WTC11 (cell line): ENCODE data around the gene MTPN. TPM values are rescaled to one million over a fixed set of nuclear protein-coding genes. Genes with fewer than 3 reads are reported as not detected.
A peak's percentile ranks its signal among the peaks of the same experiment; 100 is the strongest.

Source experiments
- ATAC-seq: fragments of 200-7000 bp; cut with Tn5 transposase; 2 replicates; pipeline ENCODE4 v1.10.0; 2021; ENCODE audit warnings: mild to moderate bottlenecking, moderate library complexity
- CTCF ChIA-PET: fragments of 300-600 bp; sonication (Branson Sonifier 250); formaldehyde crosslinking; loops from one replicate; lab custom pipeline; 2021; ENCODE audit warnings: antibody characterized with exemption; lab: Charles Lee
- POLR2A ChIA-PET: fragments of 350-600 bp; sonication (Branson Sonifier 250); formaldehyde crosslinking; loops from one replicate; lab custom pipeline; 2021; ENCODE audit warnings: antibody characterized with exemption; lab: Charles Lee
- DNase-seq: peaks from one replicate; pipeline ENCODE4 v3.0.0; 2021; ENCODE audit warnings: low spot score
- H3K27ac Mint-ChIP-seq: 2 replicates; pipeline ENCODE4 v1.8.0; 2021; ENCODE audit warnings: mixed read lengths
- H3K27me3 Mint-ChIP-seq: 2 replicates; pipeline ENCODE4 v1.8.0; 2021; ENCODE audit warnings: low read depth, mild to moderate bottlenecking, moderate library complexity, mixed read lengths
- H3K36me3 Mint-ChIP-seq: 2 replicates; pipeline ENCODE4 v1.8.0; 2021; ENCODE audit warnings: mixed read lengths
- H3K4me1 Mint-ChIP-seq: 2 replicates; pipeline ENCODE4 v1.8.0; 2022; ENCODE audit warnings: mixed read lengths
- H3K4me3 Mint-ChIP-seq: 2 replicates; pipeline ENCODE4 v1.8.0; 2021; ENCODE audit warnings: mild to moderate bottlenecking, moderate library complexity, mixed read lengths
- H3K9me3 Mint-ChIP-seq: 2 replicates; pipeline ENCODE4 v1.8.0; 2021; ENCODE audit warnings: mixed read lengths
- ELF4 ChIP-seq: sonication (generic); formaldehyde crosslinking; IDR thresholded peaks from 2 replicates; pipeline ENCODE4 v1.8.1; 2022; ENCODE audit warnings: low read depth, mild to moderate bottlenecking, moderate library complexity, missing genetic modification reagents
- ESRRA ChIP-seq: sonication (generic); formaldehyde crosslinking; IDR thresholded peaks from 2 replicates; pipeline ENCODE4 v1.8.1; 2022; ENCODE audit warnings: mild to moderate bottlenecking, missing genetic modification reagents, borderline replicate concordance
- FOXK1 ChIP-seq: sonication (generic); formaldehyde crosslinking; IDR thresholded peaks from 2 replicates; pipeline ENCODE4 v1.8.0; 2022; ENCODE audit warnings: mild to moderate bottlenecking, moderate library complexity, missing genetic modification reagents
- GRHL2 ChIP-seq: fragments of 250-450 bp; sonication (Bioruptor Pico); IDR thresholded peaks from 2 replicates; pipeline ENCODE4 v1.8.0; 2022; ENCODE audit warnings: mild to moderate bottlenecking, moderate library complexity; ENCODE audit not compliant: insufficient replicate concordance, severe bottlenecking
- IRF2 ChIP-seq: sonication (generic); formaldehyde crosslinking; IDR thresholded peaks from 2 replicates; pipeline ENCODE4 v1.8.0; 2022; ENCODE audit warnings: low read depth, missing genetic modification reagents, borderline replicate concordance
- KAT7 ChIP-seq: sonication (generic); formaldehyde crosslinking; IDR thresholded peaks from 2 replicates; pipeline ENCODE4 v1.8.1; 2023; ENCODE audit warnings: missing genetic modification reagents, mild to moderate bottlenecking, borderline replicate concordance
- MXD4 ChIP-seq: fragments of 250-450 bp; sonication (Bioruptor Pico); IDR thresholded peaks from 2 replicates; pipeline ENCODE4 v1.8.0; 2021; ENCODE audit warnings: mild to moderate bottlenecking, moderate library complexity, borderline replicate concordance
- MYBL2 ChIP-seq: sonication (generic); formaldehyde crosslinking; IDR thresholded peaks from 2 replicates; pipeline ENCODE4 v1.8.1; 2023; ENCODE audit warnings: mild to moderate bottlenecking, moderate library complexity, missing genetic modification reagents
- NFYB ChIP-seq: sonication (generic); formaldehyde crosslinking; conservative IDR thresholded peaks from 2 replicates; pipeline ENCODE4 v1.8.0; 2022; ENCODE audit warnings: low read depth, missing genetic modification reagents
- PRRX2 ChIP-seq: fragments of 250-450 bp; sonication (Bioruptor Pico); IDR thresholded peaks from 2 replicates; pipeline ENCODE4 v1.8.0; 2021; ENCODE audit warnings: mild to moderate bottlenecking
- RELA ChIP-seq: sonication (generic); formaldehyde crosslinking; IDR thresholded peaks from 2 replicates; pipeline ENCODE4 v1.8.1; 2022; ENCODE audit warnings: missing genetic modification reagents, mild to moderate bottlenecking, borderline replicate concordance
- RORB ChIP-seq: fragments of 250-450 bp; sonication (Bioruptor Pico); IDR thresholded peaks from 2 replicates; pipeline ENCODE4 v1.9.0; 2021; ENCODE audit warnings: mild to moderate bottlenecking
- SMAD4 ChIP-seq: sonication (generic); formaldehyde crosslinking; IDR thresholded peaks from 2 replicates; pipeline ENCODE4 v1.8.0; 2022; ENCODE audit warnings: mild to moderate bottlenecking, missing genetic modification reagents
- ZNF396 ChIP-seq: fragments of 250-450 bp; sonication (Bioruptor Pico); IDR thresholded peaks from 2 replicates; pipeline ENCODE4 v1.8.0; 2021; ENCODE audit warnings: mild to moderate bottlenecking, moderate library complexity, borderline replicate concordance
- ZNF416 ChIP-seq: fragments of 250-450 bp; sonication (Bioruptor Pico); IDR thresholded peaks from 2 replicates; pipeline ENCODE4 v1.9.0; 2021; ENCODE audit warnings: mild to moderate bottlenecking, inconsistent platforms
- total RNA-seq: library from RNA; stranded (reverse); gene quantifications from 3 replicates; pipeline ENCODE4 v1.2.3, GENCODE V29; 2021
- TF ChIP-seq, protein P1 (sequence below): sonication (generic); formaldehyde crosslinking; IDR thresholded peaks from 2 replicates; pipeline ENCODE4 v1.8.1; 2022; ENCODE audit warnings: low read depth, mild to moderate bottlenecking, moderate library complexity, missing genetic modification reagents, borderline replicate concordance
- TF ChIP-seq, protein P2 (sequence below): sonication (generic); formaldehyde crosslinking; IDR thresholded peaks from 2 replicates; pipeline ENCODE4 v1.8.1; 2023; ENCODE audit warnings: mild to moderate bottlenecking, missing genetic modification reagents, moderate library complexity
- TF ChIP-seq, protein P3 (sequence below): sonication (generic); formaldehyde crosslinking; IDR thresholded peaks from 2 replicates; pipeline ENCODE4 v1.8.0; 2022; ENCODE audit warnings: mild to moderate bottlenecking, missing genetic modification reagents
- TF ChIP-seq, protein P4 (sequence below): sonication (generic); formaldehyde crosslinking; conservative IDR thresholded peaks from 2 replicates; pipeline ENCODE4 v1.8.1; 2023; ENCODE audit warnings: mild to moderate bottlenecking, low read depth, missing genetic modification reagents, moderate library complexity
- TF ChIP-seq, protein P5 (sequence below): fragments of 250-450 bp; sonication (Bioruptor Pico); IDR thresholded peaks from 2 replicates; pipeline ENCODE4 v1.9.0; 2021; ENCODE audit warnings: mild to moderate bottlenecking
- TF ChIP-seq, protein P6 (sequence below): sonication (generic); formaldehyde crosslinking; IDR thresholded peaks from 2 replicates; pipeline ENCODE4 v1.8.0; 2022; ENCODE audit warnings: mild to moderate bottlenecking, missing genetic modification reagents
- TF ChIP-seq, protein P7 (sequence below): sonication (generic); formaldehyde crosslinking; IDR thresholded peaks from 2 replicates; pipeline ENCODE4 v1.8.0; 2023; ENCODE audit warnings: mild to moderate bottlenecking, missing genetic modification reagents

Gene MTPN
- total RNA-seq, 1 experiment from 2014 or later: 92.5 TPM

DNA sequence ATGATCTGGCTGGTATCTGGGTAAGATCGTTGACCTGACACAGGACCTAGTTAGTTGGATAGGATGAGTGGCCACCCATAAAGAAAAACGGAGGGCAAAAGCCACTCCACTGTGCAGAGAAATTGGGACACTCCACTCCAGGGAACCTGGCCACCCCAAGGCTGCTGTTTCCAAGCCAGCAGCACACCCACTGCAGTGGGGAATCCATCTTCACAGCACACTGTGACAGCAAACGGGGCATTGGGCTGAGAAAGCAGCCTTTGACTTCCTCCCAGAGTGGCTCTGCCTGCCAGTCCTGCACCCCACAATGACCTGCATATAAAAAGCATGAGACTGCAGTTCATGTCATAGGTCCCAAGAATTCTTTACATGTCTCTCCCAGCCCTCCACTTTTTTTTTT is 52.9 kb downstream of the MTPN start:
- Mint-ChIP-seq H3K36me3 (peaks cover 3% of the 10 kb centered on the region; the same call in 1 of the 2 replicates), H3K27me3 (no peaks in the 10 kb centered on the region), H3K4me3 (no peak overlapping the region), H3K27ac (0 out of 2 replicates have a peak overlapping the region, but pooled peaks have one; percentile 17), H3K9me3 (peaks cover 4% of the 10 kb centered on the region; the same call in 1 of the 2 replicates), H3K4me1 (peaks cover 6% of the 10 kb centered on the region; the same call in 1 of the 2 replicates)
- DNase-seq (no peak), ATAC-seq (no peak)
- ChIA-PET CTCF (no interaction called here), POLR2A (no interaction called here)
- no peak for TF ChIP-seq ZNF416 (CRISPR knock-in tag)
- TF ChIP-seq RELA (CRISPR knock-in tag): no peak
- TF ChIP-seq ESRRA (CRISPR knock-in tag): no peak
- TF ChIP-seq, protein P1, sequence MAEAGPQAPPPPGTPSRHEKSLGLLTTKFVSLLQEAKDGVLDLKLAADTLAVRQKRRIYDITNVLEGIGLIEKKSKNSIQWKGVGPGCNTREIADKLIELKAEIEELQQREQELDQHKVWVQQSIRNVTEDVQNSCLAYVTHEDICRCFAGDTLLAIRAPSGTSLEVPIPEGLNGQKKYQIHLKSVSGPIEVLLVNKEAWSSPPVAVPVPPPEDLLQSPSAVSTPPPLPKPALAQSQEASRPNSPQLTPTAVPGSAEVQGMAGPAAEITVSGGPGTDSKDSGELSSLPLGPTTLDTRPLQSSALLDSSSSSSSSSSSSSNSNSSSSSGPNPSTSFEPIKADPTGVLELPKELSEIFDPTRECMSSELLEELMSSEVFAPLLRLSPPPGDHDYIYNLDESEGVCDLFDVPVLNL (CRISPR knock-in tag): no peak
- no peak for TF ChIP-seq MYBL2 (CRISPR knock-in tag)
- no peak for TF ChIP-seq FOXK1
- TF ChIP-seq KAT7 (CRISPR knock-in tag): no peak
- no peak for TF ChIP-seq NFYB (CRISPR knock-in tag)
- no peak for TF ChIP-seq SMAD4 (CRISPR knock-in tag)
- TF ChIP-seq PRRX2 (CRISPR knock-in tag): no peak
- TF ChIP-seq, protein P2, sequence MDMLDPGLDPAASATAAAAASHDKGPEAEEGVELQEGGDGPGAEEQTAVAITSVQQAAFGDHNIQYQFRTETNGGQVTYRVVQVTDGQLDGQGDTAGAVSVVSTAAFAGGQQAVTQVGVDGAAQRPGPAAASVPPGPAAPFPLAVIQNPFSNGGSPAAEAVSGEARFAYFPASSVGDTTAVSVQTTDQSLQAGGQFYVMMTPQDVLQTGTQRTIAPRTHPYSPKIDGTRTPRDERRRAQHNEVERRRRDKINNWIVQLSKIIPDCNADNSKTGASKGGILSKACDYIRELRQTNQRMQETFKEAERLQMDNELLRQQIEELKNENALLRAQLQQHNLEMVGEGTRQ: no peak
- TF ChIP-seq IRF2 (CRISPR knock-in tag): no peak
- TF ChIP-seq, protein P3, sequence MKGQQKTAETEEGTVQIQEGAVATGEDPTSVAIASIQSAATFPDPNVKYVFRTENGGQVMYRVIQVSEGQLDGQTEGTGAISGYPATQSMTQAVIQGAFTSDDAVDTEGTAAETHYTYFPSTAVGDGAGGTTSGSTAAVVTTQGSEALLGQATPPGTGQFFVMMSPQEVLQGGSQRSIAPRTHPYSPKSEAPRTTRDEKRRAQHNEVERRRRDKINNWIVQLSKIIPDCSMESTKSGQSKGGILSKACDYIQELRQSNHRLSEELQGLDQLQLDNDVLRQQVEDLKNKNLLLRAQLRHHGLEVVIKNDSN (CRISPR knock-in tag): no peak
- no peak for TF ChIP-seq MXD4
- TF ChIP-seq RORB (CRISPR knock-in tag): no peak
- TF ChIP-seq, protein P4, sequence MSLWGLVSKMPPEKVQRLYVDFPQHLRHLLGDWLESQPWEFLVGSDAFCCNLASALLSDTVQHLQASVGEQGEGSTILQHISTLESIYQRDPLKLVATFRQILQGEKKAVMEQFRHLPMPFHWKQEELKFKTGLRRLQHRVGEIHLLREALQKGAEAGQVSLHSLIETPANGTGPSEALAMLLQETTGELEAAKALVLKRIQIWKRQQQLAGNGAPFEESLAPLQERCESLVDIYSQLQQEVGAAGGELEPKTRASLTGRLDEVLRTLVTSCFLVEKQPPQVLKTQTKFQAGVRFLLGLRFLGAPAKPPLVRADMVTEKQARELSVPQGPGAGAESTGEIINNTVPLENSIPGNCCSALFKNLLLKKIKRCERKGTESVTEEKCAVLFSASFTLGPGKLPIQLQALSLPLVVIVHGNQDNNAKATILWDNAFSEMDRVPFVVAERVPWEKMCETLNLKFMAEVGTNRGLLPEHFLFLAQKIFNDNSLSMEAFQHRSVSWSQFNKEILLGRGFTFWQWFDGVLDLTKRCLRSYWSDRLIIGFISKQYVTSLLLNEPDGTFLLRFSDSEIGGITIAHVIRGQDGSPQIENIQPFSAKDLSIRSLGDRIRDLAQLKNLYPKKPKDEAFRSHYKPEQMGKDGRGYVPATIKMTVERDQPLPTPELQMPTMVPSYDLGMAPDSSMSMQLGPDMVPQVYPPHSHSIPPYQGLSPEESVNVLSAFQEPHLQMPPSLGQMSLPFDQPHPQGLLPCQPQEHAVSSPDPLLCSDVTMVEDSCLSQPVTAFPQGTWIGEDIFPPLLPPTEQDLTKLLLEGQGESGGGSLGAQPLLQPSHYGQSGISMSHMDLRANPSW (CRISPR knock-in tag): no peak
- no peak for TF ChIP-seq GRHL2 (CRISPR knock-in tag)
- TF ChIP-seq, protein P5, sequence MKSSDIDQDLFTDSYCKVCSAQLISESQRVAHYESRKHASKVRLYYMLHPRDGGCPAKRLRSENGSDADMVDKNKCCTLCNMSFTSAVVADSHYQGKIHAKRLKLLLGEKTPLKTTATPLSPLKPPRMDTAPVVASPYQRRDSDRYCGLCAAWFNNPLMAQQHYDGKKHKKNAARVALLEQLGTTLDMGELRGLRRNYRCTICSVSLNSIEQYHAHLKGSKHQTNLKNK (CRISPR knock-in tag): no peak
- TF ChIP-seq ELF4: no peak
- TF ChIP-seq, protein P6, sequence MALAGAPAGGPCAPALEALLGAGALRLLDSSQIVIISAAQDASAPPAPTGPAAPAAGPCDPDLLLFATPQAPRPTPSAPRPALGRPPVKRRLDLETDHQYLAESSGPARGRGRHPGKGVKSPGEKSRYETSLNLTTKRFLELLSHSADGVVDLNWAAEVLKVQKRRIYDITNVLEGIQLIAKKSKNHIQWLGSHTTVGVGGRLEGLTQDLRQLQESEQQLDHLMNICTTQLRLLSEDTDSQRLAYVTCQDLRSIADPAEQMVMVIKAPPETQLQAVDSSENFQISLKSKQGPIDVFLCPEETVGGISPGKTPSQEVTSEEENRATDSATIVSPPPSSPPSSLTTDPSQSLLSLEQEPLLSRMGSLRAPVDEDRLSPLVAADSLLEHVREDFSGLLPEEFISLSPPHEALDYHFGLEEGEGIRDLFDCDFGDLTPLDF (CRISPR knock-in tag): no peak

DNA sequence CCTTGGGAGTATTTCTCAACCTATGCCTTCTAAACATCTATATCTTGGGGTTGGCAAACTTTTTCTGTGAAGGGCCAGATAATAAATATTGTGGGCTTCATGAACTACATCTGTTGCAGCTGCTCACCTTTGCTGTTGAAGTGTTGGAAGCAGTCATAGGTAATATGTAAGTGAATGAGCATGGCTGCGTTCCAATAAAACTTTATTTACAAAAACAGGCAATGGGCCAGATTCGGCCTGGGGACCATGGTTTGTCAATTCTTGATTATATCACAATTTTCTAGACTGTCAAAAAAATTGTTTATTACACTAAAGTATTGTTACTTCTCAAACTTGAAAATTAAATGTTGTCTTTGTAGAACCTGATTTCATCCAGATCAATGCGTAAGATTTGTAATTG is 54.9 kb downstream of the MTPN start:
- POLR2A ChIA-PET: no interaction called here
- no peak overlapping the region for H3K27ac Mint-ChIP-seq
- CTCF ChIA-PET: no interaction called here
- peaks cover 4% of the 10 kb centered on the region; the same call in 1 of the 2 replicates for H3K9me3 Mint-ChIP-seq
- ATAC-seq (no peak), DNase-seq (no peak)
- H3K4me3 Mint-ChIP-seq: no peak overlapping the region
- H3K27me3 Mint-ChIP-seq: no peaks in the 10 kb centered on the region
- H3K4me1 Mint-ChIP-seq: peaks cover 6% of the 10 kb centered on the region; the same call in 1 of the 2 replicates
- no peaks in the 10 kb centered on the region for H3K36me3 Mint-ChIP-seq
- TF ChIP-seq ZNF396 (no peak), MYBL2 (CRISPR knock-in tag) (no peak)
- TF ChIP-seq, protein P5 (CRISPR knock-in tag): no peak
- TF ChIP-seq, protein P7, sequence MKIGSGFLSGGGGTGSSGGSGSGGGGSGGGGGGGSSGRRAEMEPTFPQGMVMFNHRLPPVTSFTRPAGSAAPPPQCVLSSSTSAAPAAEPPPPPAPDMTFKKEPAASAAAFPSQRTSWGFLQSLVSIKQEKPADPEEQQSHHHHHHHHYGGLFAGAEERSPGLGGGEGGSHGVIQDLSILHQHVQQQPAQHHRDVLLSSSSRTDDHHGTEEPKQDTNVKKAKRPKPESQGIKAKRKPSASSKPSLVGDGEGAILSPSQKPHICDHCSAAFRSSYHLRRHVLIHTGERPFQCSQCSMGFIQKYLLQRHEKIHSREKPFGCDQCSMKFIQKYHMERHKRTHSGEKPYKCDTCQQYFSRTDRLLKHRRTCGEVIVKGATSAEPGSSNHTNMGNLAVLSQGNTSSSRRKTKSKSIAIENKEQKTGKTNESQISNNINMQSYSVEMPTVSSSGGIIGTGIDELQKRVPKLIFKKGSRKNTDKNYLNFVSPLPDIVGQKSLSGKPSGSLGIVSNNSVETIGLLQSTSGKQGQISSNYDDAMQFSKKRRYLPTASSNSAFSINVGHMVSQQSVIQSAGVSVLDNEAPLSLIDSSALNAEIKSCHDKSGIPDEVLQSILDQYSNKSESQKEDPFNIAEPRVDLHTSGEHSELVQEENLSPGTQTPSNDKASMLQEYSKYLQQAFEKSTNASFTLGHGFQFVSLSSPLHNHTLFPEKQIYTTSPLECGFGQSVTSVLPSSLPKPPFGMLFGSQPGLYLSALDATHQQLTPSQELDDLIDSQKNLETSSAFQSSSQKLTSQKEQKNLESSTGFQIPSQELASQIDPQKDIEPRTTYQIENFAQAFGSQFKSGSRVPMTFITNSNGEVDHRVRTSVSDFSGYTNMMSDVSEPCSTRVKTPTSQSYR (CRISPR knock-in tag): no peak
